ENCODE results near the gene PTGDS.
A peak's percentile ranks its signal among the peaks of the same experiment; 100 is the strongest.

The PTGDS gene

GRCh38 chr9:137026384-137026783, 49.1 kb downstream of the PTGDS start:
- H3K4me1 ChIP-seq, result peaks cover 49 to 82% (median 69%) of the 10 kb centered on the region in 10 experiments

GRCh38 chr9:137026828-137027227, 49.5 kb downstream of the PTGDS start:
- H3K27me3 ChIP-seq, result no peaks in the 10 kb centered on the region
- H3K36me3 ChIP-seq, result peaks cover 0 to 40% (median 12%) of the 10 kb centered on the region in 11 experiments; a peak in 13 of 22 replicates
- H3K4me2 ChIP-seq, result peak overlapping the region; percentile 91 to 100 (median 98)
- no peak for TF ChIP-seq Cebpa-rat (IDR thresholded peaks at IDR 0.05)
- H3K4me3 ChIP-seq, result peak overlapping the region in 9 of 10 experiments; percentile 65 to 84 (median 74); a peak in 17 of 20 replicates
- H3K4me1 ChIP-seq, result peaks cover 50 to 87% (median 72%) of the 10 kb centered on the region in 10 experiments
- peaks cover 3 to 67% (median 50%) of the 10 kb centered on the region in 11 experiments; a peak in 18 of 22 replicates for H4K20me1 ChIP-seq
- H3K27ac ChIP-seq, result peak overlapping the region in 7 of 11 experiments; percentile 88 to 98 (median 96); a peak in 11 of 22 replicates
- peak overlapping the region in 10 of 11 experiments; percentile 75 to 92 (median 88); a peak in 19 of 22 replicates for H3K9ac ChIP-seq
- H3K9me3 ChIP-seq (replicated peaks in 1 of 11), result no peaks in the 10 kb centered on the region

More at GRCh38 chr9:137026384-137026783, 49.1 kb downstream of the PTGDS start:
- Histone ChIP-seq H3K36me3 (peaks cover 0 to 41% (median 13%) of the 10 kb centered on the region in 11 experiments; a peak in 14 of 22 replicates), H3K9ac (peak overlapping the region in 9 of 11 experiments; percentile 79 to 92 (median 89); a peak in 12 of 22 replicates), H3K27ac (peak overlapping the region in 1 of 11 experiments; percentile 97; a peak in 3 of 22 replicates), H3K4me2 (peak overlapping the region; percentile 91 to 100 (median 98)), H3K4me3 (peak overlapping the region in 6 of 10 experiments; percentile 34 to 81 (median 74); a peak in 4 of 20 replicates), H4K20me1 (peaks cover 3 to 71% (median 51%) of the 10 kb centered on the region in 11 experiments; a peak in 18 of 22 replicates), H3K27me3 (no peaks in the 10 kb centered on the region), H3K9me3 (replicated peaks in 1 of 11) (no peaks in the 10 kb centered on the region)
- no peak for TF ChIP-seq Cebpa-rat (IDR thresholded peaks at IDR 0.05)

DNA sequence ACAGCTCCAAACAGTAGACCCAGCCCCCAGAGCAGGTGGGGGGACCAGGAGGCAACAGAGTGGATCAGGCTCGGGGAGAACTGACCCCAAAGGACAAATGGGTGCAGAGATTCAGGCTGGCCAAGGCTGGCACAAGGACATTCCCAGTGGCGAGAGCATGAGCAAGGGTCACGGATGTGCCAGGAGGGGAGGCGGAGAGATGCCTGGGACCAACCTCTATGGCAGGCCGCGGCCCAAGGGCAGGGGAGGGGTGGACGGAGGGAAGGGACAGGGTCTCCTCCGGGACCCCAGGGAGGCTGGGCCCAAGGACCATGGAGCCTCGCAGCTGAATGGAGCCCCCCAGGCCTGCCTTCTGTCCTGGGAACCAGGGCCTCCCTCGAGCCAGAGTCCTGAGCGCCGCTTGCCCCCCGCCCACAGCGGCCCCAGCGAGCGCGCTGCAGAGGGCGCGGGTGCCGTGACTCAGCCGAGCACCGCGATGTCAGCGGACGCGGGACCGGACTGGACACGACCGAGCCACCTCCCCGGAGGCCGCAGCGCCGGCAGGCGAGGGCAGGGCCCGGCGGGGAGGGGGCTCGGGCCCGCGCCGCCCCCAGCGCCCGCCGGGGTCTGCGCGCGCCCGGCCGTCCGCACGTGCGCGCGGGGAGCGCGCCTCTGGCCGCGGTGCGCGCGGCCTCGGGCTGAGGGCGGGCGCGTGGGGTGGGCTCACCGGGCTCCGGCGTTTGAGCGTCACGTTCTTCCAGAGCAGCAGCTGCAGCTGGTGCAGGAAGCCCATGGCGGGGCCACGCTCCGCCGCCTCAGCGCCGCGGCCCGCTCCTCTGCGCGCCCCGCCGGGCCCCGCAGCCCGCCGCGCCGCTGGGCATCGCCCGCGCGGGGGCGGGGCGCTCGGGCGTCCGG, 50.3 kb downstream of the PTGDS start, which contains the start of gene ABCA2:
Gene ABCA2, minus strand, starts transcription at position 869 of the 894 bp plus-strand sequence. Its CDS starts 97 bp downstream, at position 772.
- peaks cover 50 to 90% (median 76%) of the 10 kb centered on the region in 10 experiments for H3K4me1 ChIP-seq
- H3K4me2 ChIP-seq, result peak within 1 kb of the TSS; percentile 91 to 100 (median 98)
- no peak for TF ChIP-seq Cebpa-rat (IDR thresholded peaks at IDR 0.05)
- H3K9ac ChIP-seq, result peak within 1 kb of the TSS; percentile 75 to 92 (median 88)
- peak within 1 kb of the TSS; percentile 65 to 84 (median 74) for H3K4me3 ChIP-seq
- peaks cover 3 to 62% (median 45%) of the 10 kb centered on the region in 11 experiments; a peak in 18 of 22 replicates for H4K20me1 ChIP-seq
- H3K36me3 ChIP-seq, result peaks cover 0 to 35% (median 7%) of the 10 kb centered on the region in 11 experiments; a peak in 9 of 22 replicates
- peak within 1 kb of the TSS in 10 of 11 experiments; percentile 41 to 98 (median 94); a peak in 20 of 22 replicates for H3K27ac ChIP-seq
- no peaks in the 10 kb centered on the region for H3K27me3 ChIP-seq
- no peaks in the 10 kb centered on the region for H3K9me3 ChIP-seq (replicated peaks in 1 of 11)

DNA sequence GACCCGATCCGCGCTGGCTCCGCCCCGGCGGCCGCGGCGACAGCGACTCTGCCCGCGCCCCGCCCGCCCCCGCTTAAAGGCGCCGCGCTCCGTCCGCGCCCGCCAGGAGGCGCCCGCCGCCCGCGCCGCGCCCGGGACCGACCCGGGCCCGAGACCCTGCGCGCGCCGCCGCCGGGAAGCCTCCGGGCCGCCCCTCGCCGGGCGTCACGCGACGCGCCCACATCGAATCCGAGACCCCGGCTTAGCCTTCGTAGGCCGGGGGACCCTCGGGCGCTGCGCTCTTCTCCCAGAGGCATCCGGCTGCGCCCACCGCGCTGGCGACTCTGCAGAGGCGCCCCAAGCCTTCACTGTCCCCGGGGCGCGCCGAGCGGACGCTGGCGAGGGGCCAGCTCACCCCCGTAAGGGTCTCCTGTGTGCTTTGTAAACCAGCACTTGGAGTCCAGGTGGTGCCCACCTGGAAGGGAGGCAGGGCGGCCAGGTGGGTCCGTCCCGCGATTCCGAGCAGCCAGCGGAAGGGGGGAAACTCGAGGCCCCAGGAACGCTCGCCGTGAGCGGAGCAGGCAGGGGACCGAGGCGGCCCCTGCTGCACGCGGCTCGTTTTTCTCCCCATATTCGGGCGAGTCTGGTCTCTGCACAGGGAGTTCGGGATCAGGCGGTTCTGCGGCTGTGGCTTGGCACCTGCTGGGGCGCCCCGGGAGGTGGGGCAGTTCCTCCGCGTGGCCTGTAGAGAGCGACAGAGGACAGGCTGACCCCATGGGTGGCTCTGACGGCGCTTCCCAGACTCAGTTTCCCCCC, 51.2 kb downstream of the PTGDS start:
- H3K4me3 ChIP-seq, result peak overlapping the region; percentile 65 to 84 (median 74)
- H3K4me1 ChIP-seq, result peaks cover 50 to 94% (median 79%) of the 10 kb centered on the region in 10 experiments
- H3K27ac ChIP-seq, result peak overlapping the region in 10 of 11 experiments; percentile 41 to 98 (median 94); a peak in 20 of 22 replicates
- peaks cover 0 to 31% (median 7%) of the 10 kb centered on the region in 11 experiments; a peak in 9 of 22 replicates for H3K36me3 ChIP-seq
- no peaks in the 10 kb centered on the region for H3K9me3 ChIP-seq (replicated peaks in 1 of 11)
- H3K4me2 ChIP-seq, result peak overlapping the region; percentile 91 to 100 (median 98)
- TF ChIP-seq Cebpa-rat (IDR thresholded peaks at IDR 0.05), result no peak
- peaks cover 3 to 56% (median 42%) of the 10 kb centered on the region in 11 experiments; a peak in 18 of 22 replicates for H4K20me1 ChIP-seq
- peak overlapping the region; percentile 75 to 92 (median 88) for H3K9ac ChIP-seq
- H3K27me3 ChIP-seq, result no peaks in the 10 kb centered on the region

DNA sequence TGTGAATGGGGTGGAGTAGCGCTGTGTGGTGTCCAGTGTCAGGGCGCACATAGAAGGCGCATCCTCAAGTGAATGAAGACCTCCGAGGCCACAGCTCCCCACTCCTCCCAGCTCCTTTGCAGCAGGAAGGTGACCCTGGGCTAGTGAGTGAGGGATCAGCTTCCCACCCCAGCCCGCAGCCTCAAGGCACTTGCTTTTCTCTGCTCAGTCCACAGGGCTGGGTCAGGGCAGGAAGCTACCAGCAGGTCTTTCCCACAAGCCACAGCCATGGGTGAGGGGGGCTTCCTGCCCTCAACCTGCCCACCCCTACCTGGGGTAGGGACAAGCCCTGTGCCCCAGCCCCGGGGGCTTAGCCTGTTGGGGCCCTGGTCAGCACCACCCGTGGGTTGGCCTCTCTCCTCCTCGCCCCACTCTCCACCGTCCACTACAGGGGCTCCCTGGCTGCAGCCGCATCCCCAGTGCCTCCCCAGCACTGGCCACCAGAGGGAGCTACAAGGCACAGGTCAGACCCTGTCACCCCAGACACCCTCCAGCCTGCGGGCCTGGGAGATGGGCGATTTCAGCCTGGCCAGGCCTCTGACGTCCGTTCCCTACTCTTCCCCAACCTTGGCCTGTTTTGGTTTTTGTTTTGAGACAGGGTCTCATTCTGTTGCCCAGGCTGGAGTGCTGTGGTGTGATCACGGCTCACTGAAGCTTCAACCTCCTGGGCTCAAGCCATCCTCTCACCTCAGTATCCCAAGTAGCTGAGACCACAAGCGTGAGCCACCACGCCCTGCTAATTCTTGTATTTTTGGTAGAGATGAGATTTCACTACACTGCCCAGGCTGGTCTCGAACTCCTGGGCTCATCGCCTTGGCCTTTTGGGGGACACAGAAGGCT, 52.0 kb downstream of the PTGDS start:
- peaks cover 0 to 24% (median 7%) of the 10 kb centered on the region in 11 experiments; a peak in 9 of 22 replicates for H3K36me3 ChIP-seq
- peak overlapping the region; percentile 91 to 100 (median 98) for H3K4me2 ChIP-seq
- peak overlapping the region; percentile 76 to 92 (median 88) for H3K9ac ChIP-seq
- peaks cover 3 to 48% (median 34%) of the 10 kb centered on the region in 11 experiments; a peak in 18 of 22 replicates for H4K20me1 ChIP-seq
- peaks cover 50 to 96% (median 82%) of the 10 kb centered on the region in 10 experiments for H3K4me1 ChIP-seq
- H3K27me3 ChIP-seq, result no peaks in the 10 kb centered on the region
- peak overlapping the region; percentile 65 to 84 (median 74) for H3K4me3 ChIP-seq
- TF ChIP-seq Cebpa-rat (IDR thresholded peaks at IDR 0.05), result no peak
- H3K9me3 ChIP-seq (replicated peaks in 1 of 11), result no peaks in the 10 kb centered on the region
- peak overlapping the region; percentile 64 to 98 (median 93) for H3K27ac ChIP-seq

- Histone ChIP-seq H3K4me2 (peak overlapping the region; percentile 91 to 100 (median 98)), H3K27me3 (no peaks in the 10 kb centered on the region), H3K4me1 (peaks cover 51 to 96% (median 85%) of the 10 kb centered on the region in 10 experiments), H3K36me3 (peaks cover 0 to 24% (median 7%) of the 10 kb centered on the region in 11 experiments; a peak in 9 of 22 replicates), H3K27ac (peak overlapping the region; percentile 64 to 98 (median 93)), H3K9me3 (replicated peaks in 1 of 11) (no peaks in the 10 kb centered on the region), H3K9ac (peak overlapping the region; percentile 76 to 92 (median 88)), H3K4me3 (peak overlapping the region; percentile 65 to 84 (median 74)), H4K20me1 (peaks cover 3 to 44% (median 31%) of the 10 kb centered on the region in 11 experiments; a peak in 18 of 22 replicates)
- no peak for TF ChIP-seq Cebpa-rat (IDR thresholded peaks at IDR 0.05)
These were observed 52.7 kb downstream of the PTGDS start for GRCh38 chr9:137030006-137030405.
